NCI-H748 (cell line): ENCODE measurements around the gene MAN2A2.

Experiments
- DNase-seq: peaks from one replicate; lab custom pipeline; 2025; ENCODE audit not compliant: unreplicated experiment; lab: John Stamatoyannopoulos, UW

The MAN2A2 gene

GRCh38 chr15:90941038-90941437, 37.9 kb downstream of the MAN2A2 start:
- no peak for DNase-seq

DNA sequence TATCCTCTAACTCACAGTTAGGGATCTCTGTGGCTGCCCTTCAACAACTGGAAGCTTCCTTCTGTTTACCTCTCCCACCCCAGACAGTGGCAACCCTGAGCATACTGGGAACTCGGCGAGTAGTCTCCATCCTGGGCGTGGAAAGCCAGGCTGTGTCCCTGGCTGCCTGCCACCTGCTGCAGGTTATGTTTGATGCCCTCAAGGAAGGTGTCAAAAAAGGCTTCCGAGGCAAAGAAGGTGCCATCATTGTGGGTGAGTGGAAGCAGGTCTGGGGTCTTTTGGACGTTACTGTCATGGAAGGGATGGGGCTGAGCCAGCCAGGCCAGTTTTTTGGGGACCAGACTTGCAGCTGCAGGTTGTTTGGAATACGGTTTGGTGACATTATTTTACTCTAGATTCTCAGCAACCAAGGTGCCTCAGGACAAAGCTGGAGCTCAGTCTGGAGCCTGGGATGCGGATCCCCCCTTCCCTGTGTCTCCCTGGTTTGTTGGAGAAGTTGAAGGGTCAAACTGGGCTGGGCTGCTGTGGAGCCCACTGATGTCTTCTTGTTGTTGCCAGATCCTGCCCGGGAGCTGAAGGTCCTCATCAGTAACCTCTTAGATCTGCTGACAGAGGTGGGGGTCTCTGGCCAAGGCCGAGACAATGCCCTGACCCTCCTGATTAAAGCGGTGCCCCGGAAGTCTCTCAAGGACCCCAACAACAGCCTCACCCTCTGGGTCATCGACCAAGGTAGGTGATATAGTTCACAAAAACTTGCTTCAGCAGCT, 39.4 kb downstream of the MAN2A2 start:
- DNase-seq, result no peak

- DNase-seq, result no peak
Observed at GRCh38 chr15:90945091-90945490, 42.0 kb downstream of the MAN2A2 start.

- no peak for DNase-seq
Observed at GRCh38 chr15:90946538-90946937, 43.4 kb downstream of the MAN2A2 start.

GRCh38 chr15:90946941-90947576, 44.0 kb downstream of the MAN2A2 start:
- no peak for DNase-seq

DNA sequence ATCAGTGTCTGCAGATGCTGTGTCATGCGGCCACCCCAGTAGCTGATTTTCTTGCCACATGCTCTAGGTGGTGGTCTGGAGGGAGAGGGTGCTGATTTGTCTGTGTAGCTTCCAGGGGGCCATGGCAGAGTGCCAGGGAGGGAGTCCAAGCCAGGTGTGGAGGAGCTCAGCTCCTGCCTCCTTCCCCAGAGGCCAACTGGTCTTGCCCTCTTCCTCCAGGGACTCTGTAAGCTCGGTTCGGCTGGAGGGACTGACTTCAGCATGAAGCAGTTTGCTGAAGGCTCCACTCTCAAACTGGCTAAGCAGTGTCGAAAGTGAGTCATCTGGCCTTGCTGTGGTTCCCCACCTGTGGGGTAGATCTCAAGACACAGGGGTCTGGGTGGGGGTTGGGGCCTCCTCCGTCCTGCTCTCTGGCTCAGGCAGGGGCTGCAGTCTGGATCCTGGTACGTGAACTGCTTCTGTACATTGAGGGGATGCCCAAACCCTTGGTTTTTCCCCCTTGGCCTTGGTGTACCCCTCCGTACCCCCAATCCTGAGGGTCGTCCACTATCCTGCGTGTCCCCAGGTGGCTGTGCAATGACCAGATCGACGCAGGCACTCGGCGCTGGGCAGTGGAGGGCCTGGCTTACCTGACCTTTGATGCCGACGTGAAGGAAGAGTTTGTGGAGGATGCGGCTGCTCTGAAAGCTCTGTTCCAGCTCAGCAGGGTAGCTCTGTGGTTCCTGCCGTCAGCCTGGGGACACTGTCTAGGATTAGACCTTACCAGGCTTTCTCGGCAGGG, 44.7 kb downstream of the MAN2A2 start:
- no peak for DNase-seq

DNA sequence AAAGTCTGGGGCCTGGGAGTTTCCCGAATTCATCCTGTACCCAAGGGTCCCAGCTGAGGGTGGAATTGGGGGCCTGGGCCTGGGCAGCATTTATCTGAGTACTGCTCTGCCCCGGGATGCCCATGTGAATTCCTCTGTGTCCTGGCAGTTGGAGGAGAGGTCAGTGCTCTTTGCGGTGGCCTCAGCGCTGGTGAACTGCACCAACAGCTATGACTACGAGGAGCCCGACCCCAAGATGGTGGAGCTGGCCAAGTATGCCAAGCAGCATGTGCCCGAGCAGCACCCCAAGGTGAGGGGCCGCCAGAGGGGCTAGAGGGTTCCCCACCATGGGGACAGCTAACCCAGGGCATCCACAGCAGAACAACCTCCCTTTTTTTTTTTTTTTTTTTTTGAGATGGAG, 45.4 kb downstream of the MAN2A2 start:
- no peak for DNase-seq

- DNase-seq, result no peak
Observed at GRCh38 chr15:90949979-90950675, 47.0 kb downstream of the MAN2A2 start.

- DNase-seq, result no peak
Observed at GRCh38 chr15:90950676-90951075, 47.6 kb downstream of the MAN2A2 start.

DNA sequence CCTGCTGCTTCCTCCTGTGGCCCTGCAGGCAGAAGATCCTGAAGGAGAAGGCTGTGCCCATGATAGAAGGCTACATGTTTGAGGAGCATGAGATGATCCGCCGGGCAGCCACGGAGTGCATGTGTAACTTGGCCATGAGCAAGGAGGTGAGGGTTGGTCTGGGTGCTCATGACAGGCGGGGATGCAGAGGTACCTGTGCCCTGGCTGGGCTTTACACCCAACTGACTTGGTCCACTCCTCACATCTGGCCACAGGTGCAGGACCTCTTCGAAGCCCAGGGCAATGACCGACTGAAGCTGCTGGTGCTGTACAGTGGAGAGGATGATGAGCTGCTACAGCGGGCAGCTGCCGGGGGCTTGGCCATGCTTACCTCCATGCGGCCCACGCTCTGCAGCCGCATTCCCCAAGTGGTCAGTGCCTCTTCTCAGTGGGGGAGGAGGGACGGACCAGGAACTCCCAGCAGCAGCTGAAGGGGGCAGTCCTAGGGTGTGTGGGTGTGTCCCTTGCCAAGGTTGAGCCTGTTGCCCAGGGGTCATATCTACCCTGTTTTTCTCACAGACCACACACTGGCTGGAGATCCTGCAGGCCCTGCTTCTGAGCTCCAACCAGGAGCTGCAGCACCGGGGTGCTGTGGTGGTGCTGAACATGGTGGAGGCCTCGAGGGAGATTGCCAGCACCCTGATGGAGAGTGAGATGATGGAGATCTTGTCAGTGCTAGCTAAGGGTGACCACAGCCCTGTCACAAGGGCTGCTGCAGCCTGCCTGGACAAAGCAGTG, 50.0 kb downstream of the MAN2A2 start:
- DNase-seq, result no peak

- DNase-seq, result no peak
Observed at GRCh38 chr15:90953947-90954711, 51.0 kb downstream of the MAN2A2 start.

- DNase-seq, result peak; percentile 91
Observed at GRCh38 chr15:90954712-90955623, 51.9 kb downstream of the MAN2A2 start, which contains the start of gene RCCD1. RCCD1 (plus strand) TSS chr15:90954884; CDS start chr15:90956735, 1,851 bp downstream.

GRCh38 chr15:90955624-90956273, 52.6 kb downstream of the MAN2A2 start:
- DNase-seq, result peak; percentile 41

DNA sequence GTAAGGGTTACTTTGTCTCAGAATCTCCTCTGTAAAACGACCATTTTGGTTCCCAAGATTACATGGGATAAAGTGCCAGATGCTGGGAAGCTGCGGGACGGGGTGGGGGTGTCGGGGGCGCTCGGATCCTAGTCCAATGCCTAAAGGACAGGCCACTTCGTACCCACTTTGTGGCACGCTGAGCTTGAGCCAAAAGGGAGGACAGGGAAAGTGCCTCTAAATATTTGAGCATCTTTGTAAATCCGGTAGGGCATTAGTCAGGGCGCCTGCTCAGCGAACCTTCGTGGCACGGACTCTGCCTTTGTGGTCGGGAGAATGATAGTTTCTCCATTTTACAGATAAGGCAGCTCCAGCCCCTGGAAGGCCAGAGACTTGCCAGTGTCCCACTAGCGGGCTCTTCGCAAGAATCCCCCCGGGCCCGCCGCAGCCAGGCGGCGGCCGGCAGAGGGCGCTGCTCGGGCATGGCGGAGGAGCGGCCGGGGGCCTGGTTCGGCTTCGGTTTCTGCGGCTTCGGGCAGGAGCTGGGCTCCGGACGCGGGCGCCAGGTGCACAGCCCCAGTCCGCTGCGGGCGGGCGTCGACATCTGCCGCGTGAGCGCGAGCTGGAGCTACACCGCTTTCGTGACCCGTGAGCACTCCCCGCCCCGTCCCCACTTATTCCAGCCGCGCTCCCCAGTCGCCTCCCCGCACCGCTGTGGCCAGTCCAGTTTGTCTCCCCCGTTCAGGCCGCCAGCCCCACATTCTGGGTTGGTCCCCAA, 53.4 kb downstream of the MAN2A2 start:
- peak; percentile 58 for DNase-seq

DNA sequence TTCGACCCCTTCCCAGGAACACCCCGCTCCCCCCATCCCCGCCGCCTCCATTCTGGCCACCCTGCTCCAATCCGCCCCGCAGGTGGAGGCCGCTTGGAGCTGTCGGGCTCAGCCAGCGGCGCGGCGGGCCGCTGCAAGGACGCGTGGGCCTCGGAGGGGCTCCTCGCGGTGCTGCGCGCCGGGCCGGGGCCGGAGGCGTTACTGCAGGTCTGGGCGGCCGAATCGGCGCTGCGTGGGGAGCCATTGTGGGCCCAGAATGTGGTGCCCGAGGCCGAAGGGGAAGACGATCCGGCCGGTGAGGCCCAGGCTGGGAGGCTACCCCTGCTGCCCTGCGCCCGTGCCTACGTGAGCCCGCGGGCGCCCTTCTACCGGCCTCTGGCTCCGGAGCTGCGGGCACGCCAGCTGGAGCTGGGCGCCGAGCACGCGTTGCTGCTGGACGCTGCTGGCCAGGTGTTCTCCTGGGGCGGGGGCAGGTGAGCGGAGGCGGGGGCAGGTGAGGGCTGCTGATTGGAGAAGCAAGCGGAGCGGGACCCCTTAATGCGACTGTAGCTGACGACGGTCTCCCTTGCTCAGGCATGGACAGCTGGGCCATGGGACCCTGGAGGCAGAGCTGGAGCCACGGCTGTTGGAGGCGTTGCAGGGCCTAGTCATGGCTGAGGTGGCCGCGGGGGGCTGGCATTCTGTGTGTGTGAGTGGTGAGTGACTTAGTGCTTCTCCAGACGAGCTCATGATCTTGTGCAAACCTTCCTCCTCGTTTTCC, 54.1 kb downstream of the MAN2A2 start:
- DNase-seq, result peak; percentile 21

GRCh38 chr15:90957791-90958190, 54.7 kb downstream of the MAN2A2 start:
- DNase-seq, result no peak
